SK-N-SH (cell line): ENCODE results near the gene CLCN2. TPM values are rescaled to one million over a fixed set of nuclear protein-coding genes. Genes with fewer than 3 reads are reported as not detected.

ENCODE experiments used
- CTCF ChIA-PET: fragments of 300-600, 350-600 bp; formaldehyde crosslinking; extraction: SDS; loops from one replicate; lab custom pipeline; 2021; lab: Yijun Ruan, JAX
- POLR2A ChIA-PET: fragments of 350-600 bp; sonication (Branson Sonifier 250); formaldehyde crosslinking; extraction: SDS; loops from one replicate; lab custom pipeline; 2020; ENCODE audit warnings: antibody characterized with exemption, inconsistent platforms; lab: Yijun Ruan, JAX
- DNase-seq: peaks from one replicate; pipeline ENCODE4 v3.0.0; 2012
- H2AFZ ChIP-seq: fragments of 200-600 bp; sonication (generic); 2 replicates; pipeline ENCODE4 v1.8.1; 2016; ENCODE audit warnings: antibody characterized with exemption, mild to moderate bottlenecking, low read depth
- H3F3A ChIP-seq: fragments of 200-600 bp; sonication (generic); replicated peaks from 2 replicates; pipeline ENCODE3; 2016; ENCODE audit warnings: antibody characterized with exemption, mild to moderate bottlenecking; ENCODE audit not compliant: insufficient read depth
- H3K27ac ChIP-seq, 2 experiments: fragments of 200-500 bp in 1 of 2; fragments of 200-600 bp in 1 of 2; sonication (Bioruptor generic) in 1 of 2; sonication (generic), shearing (Covaris generic) in 1 of 2; 2 replicates each; pipeline versions ENCODE4 v1.5.1 to v1.6.1; 2014 to 2016; ENCODE audit warnings: low read depth in 2 of 2, inconsistent platforms in 1 of 2, low read length in 1 of 2, mild to moderate bottlenecking in 1 of 2, mixed read lengths in 1 of 2
- H3K27me3 ChIP-seq: fragments of 200-600 bp; sonication (generic), shearing (Covaris generic); 2 replicates; pipeline ENCODE4 v1.6.1; 2016; ENCODE audit warnings: mixed run types; ENCODE audit not compliant: insufficient read depth
- H3K36me3 ChIP-seq, 2 experiments: fragments of 200-500 bp in 1 of 2; fragments of 200-600 bp in 1 of 2; sonication (Bioruptor generic) in 1 of 2; sonication (generic) in 1 of 2; replicated peaks in 1 of 2; 2 replicates each; pipeline versions ENCODE3 to v1.5.1; 2014 to 2016; ENCODE audit warnings: low read length in 1 of 2, mild to moderate bottlenecking in 1 of 2; ENCODE audit not compliant: insufficient read depth in 2 of 2, control insufficient read depth in 1 of 2
- H3K4me1 ChIP-seq, 2 experiments: fragments of 200-500 bp in 1 of 2; fragments of 200-600 bp in 1 of 2; sonication (Bioruptor generic) in 1 of 2; sonication (generic), shearing (Covaris generic) in 1 of 2; 2 replicates each; pipeline versions ENCODE4 v1.5.1 to v1.6.1; 2014 to 2016; ENCODE audit warnings: low read depth in 1 of 2, low read length in 1 of 2, mixed run types in 1 of 2; ENCODE audit not compliant: insufficient read depth in 2 of 2, control insufficient read depth in 1 of 2
- H3K4me2 ChIP-seq: fragments of 200-600 bp; sonication (generic), shearing (Covaris generic); 2 replicates; pipeline ENCODE4 v1.6.1; 2017; ENCODE audit warnings: mixed run types
- H3K4me3 ChIP-seq, 2 experiments: fragments of 200-500 bp in 1 of 2; fragments of 200-600 bp in 1 of 2; sonication (Bioruptor generic) in 1 of 2; sonication (generic), shearing (Covaris generic) in 1 of 2; 2 replicates each; pipeline versions ENCODE4 v1.5.1 to v1.8.1; 2014 to 2016; ENCODE audit warnings: low read depth in 2 of 2, inconsistent platforms in 1 of 2, low read length in 1 of 2, mild to moderate bottlenecking in 1 of 2, mixed read lengths in 1 of 2, moderate library complexity in 1 of 2
- H3K79me2 ChIP-seq: fragments of 200-600 bp; sonication (generic); 2 replicates; pipeline ENCODE4 v1.8.1; 2017; ENCODE audit warnings: mild to moderate bottlenecking; ENCODE audit not compliant: insufficient read depth
- H3K9ac ChIP-seq: fragments of 200-600 bp; sonication (generic); 2 replicates; pipeline ENCODE4 v1.6.1; 2017; ENCODE audit warnings: mixed run types
- H3K9me2 ChIP-seq: fragments of 200-600 bp; sonication (generic); 2 replicates; pipeline ENCODE4 v1.6.1; 2017; ENCODE audit warnings: mixed run types
- H3K9me3 ChIP-seq: fragments of 200-600 bp; sonication (generic); 2 replicates; pipeline ENCODE4 v1.6.1; 2017; ENCODE audit warnings: mixed run types, mild to moderate bottlenecking, moderate library complexity
- H4K20me1 ChIP-seq: fragments of 200-600 bp; sonication (generic); 2 replicates; pipeline ENCODE4 v1.6.1; 2017; ENCODE audit warnings: mild to moderate bottlenecking, mixed run types; ENCODE audit not compliant: insufficient read depth
- EZH2phosphoT487 ChIP-seq: fragments of 200-600 bp; sonication (generic); IDR thresholded peaks from 2 replicates; pipeline ENCODE4 v1.6.1; 2017; ENCODE audit warnings: low read depth, mixed run types, mild to moderate bottlenecking, antibody characterized with exemption, moderate library complexity, borderline replicate concordance
- FOSL2 ChIP-seq: IDR thresholded peaks from 2 replicates; pipeline ENCODE4 v1.4.0; 2012; ENCODE audit warnings: low read depth, mild to moderate bottlenecking, moderate library complexity, borderline replicate concordance
- GABPA ChIP-seq: IDR thresholded peaks from 2 replicates; pipeline ENCODE4 v1.4.0; 2012; ENCODE audit warnings: low read depth, mild to moderate bottlenecking
- MXI1 ChIP-seq: IDR thresholded peaks from 2 replicates; pipeline ENCODE4 v1.6.1; 2012; ENCODE audit warnings: mild to moderate bottlenecking, low read depth, low read length, improper control_type of control experiment
- NFIC ChIP-seq: IDR thresholded peaks from 2 replicates; pipeline ENCODE4 v1.4.0; 2012; ENCODE audit warnings: borderline replicate concordance
- POLR2AphosphoS5 ChIP-seq: IDR thresholded peaks from 2 replicates; pipeline ENCODE4 v1.6.1; 2012; ENCODE audit warnings: low read depth, low read length
- RAD21 ChIP-seq: IDR thresholded peaks from 2 replicates; pipeline ENCODE4 v1.6.1; 2012; ENCODE audit warnings: mild to moderate bottlenecking, low read length
- REST ChIP-seq: IDR thresholded peaks from 2 replicates; pipeline ENCODE4 v1.6.1; 2012; ENCODE audit warnings: mild to moderate bottlenecking, low read depth, low read length, moderate library complexity
- RXRA ChIP-seq: IDR thresholded peaks from 2 replicates; pipeline ENCODE4 v1.4.0; 2012; ENCODE audit warnings: low read depth, mild to moderate bottlenecking, borderline replicate concordance
- SIN3A ChIP-seq: IDR thresholded peaks from 2 replicates; pipeline ENCODE4 v1.6.1; 2012; ENCODE audit warnings: low read depth, mild to moderate bottlenecking, low read length, moderate library complexity, borderline replicate concordance
- SMC3 ChIP-seq: IDR thresholded peaks from 2 replicates; pipeline ENCODE4 v1.6.1; 2012; ENCODE audit warnings: low read depth, low read length, improper control_type of control experiment
- USF2 ChIP-seq: fragments of 150-350 bp; IDR thresholded peaks from 2 replicates; pipeline ENCODE4 v1.6.1; 2017; ENCODE audit warnings: antibody characterized with exemption, low read length, low read depth, borderline replicate concordance
- WGBS: methylation state at CpG from one replicate; pipeline ENCODE4 v1.1.6; 2017; ENCODE audit warnings: low lambda C conversion rate; 5-methylcytosine and 5-hydroxymethylcytosine counted together
- polyA plus RNA-seq, 3 experiments: library from polyadenylated mRNA; depleted of rRNA; stranded (reverse); fragments of >200 nt; gene quantifications; 2 replicates each; pipeline ENCODE4 v1.2.3, GENCODE V29; 2012
- TF ChIP-seq, protein P1 (sequence below): IDR thresholded peaks from 2 replicates; pipeline ENCODE4 v1.4.0; 2012; ENCODE audit warnings: low read depth, borderline replicate concordance

CLCN2 gene
- polyA plus RNA-seq, 1 of the 3 experiments (the other 2 are of a cell fraction) = 9.1 TPM

GRCh38 chr3:184327171-184327570 lies 34.2 kb downstream of the CLCN2 start:
- Histone ChIP-seq H3K9me2 (no peaks in the 10 kb centered on the region), H2AFZ (no peak overlapping the region), H3F3A (peaks cover 58% of the 10 kb centered on the region), H3K4me1 (peaks cover 0 to 12% of the 10 kb centered on the region in 2 experiments; a peak in 1 of 4 replicates), H3K4me3 (no peak overlapping the region), H3K79me2 (peaks cover 84% of the 10 kb centered on the region), H3K27me3 (no peaks in the 10 kb centered on the region), H3K36me3 (peaks cover 87 to 95% of the 10 kb centered on the region in 2 experiments), H3K9me3 (no peaks in the 10 kb centered on the region), H3K4me2 (no peak overlapping the region), H3K27ac (no peak overlapping the region), H4K20me1 (peaks cover 43% of the 10 kb centered on the region), H3K9ac (no peak overlapping the region)
- WGBS = 97% methylated on average over 21 of the region's 21 CpGs
- no peak for TF ChIP-seq SIN3A
- TF ChIP-seq, protein P1, sequence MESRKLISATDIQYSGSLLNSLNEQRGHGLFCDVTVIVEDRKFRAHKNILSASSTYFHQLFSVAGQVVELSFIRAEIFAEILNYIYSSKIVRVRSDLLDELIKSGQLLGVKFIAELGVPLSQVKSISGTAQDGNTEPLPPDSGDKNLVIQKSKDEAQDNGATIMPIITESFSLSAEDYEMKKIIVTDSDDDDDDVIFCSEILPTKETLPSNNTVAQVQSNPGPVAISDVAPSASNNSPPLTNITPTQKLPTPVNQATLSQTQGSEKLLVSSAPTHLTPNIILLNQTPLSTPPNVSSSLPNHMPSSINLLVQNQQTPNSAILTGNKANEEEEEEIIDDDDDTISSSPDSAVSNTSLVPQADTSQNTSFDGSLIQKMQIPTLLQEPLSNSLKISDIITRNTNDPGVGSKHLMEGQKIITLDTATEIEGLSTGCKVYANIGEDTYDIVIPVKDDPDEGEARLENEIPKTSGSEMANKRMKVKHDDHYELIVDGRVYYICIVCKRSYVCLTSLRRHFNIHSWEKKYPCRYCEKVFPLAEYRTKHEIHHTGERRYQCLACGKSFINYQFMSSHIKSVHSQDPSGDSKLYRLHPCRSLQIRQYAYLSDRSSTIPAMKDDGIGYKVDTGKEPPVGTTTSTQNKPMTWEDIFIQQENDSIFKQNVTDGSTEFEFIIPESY = no peak
- TF ChIP-seq USF2 = no peak
- TF ChIP-seq POLR2AphosphoS5 = no peak
- TF ChIP-seq MXI1 = no peak
- no peak for TF ChIP-seq NFIC
- TF ChIP-seq SMC3 = no peak
- TF ChIP-seq FOSL2 = no peak
- no peak for TF ChIP-seq GABPA
- TF ChIP-seq RXRA = no peak
- TF ChIP-seq RAD21 = no peak
- TF ChIP-seq EZH2phosphoT487 = no peak
- no peak for TF ChIP-seq REST
- DNase-seq = no peak
- POLR2A ChIA-PET = interaction anchor here (1.8 kb wide), 1 partner anchor 10 kb away, joined by 5 read pairs; no protein-coding TSS in a partner anchor
- CTCF ChIA-PET = interaction anchor here (1.2 kb wide), 1 partner anchor 10 kb away, joined by 3 read pairs; no protein-coding TSS in a partner anchor
